Activated effector memory CD4-positive, alpha-beta T cell treated with anti-CD3 and anti-CD28 coated beads, Interleukin-2, amount 50 U/mL, for 16 hours (primary cell): ENCODE measurements around the gene MOV10.

Source experiments
- DNase-seq: peaks from one replicate; pipeline ENCODE4 v3.0.0-alpha.2; 2020

Gene MOV10

GRCh38 chr1:112674986-112675727, 698 bp downstream of the MOV10 start:
- peak; percentile 78 for DNase-seq

GRCh38 chr1:112675728-112676381, 1.4 kb downstream of the MOV10 start:
- no peak for DNase-seq

GRCh38 chr1:112676543-112676942, 2.1 kb downstream of the MOV10 start:
- DNase-seq = no peak

- DNase-seq = no peak
Observed at GRCh38 chr1:112677501-112677900, 3.0 kb downstream of the MOV10 start.

GRCh38 chr1:112678605-112679004, 4.1 kb downstream of the MOV10 start:
- no peak for DNase-seq

- DNase-seq = no peak
Observed at GRCh38 chr1:112685913-112686312, 11.5 kb downstream of the MOV10 start.

GRCh38 chr1:112686417-112686816, 12.0 kb downstream of the MOV10 start:
- DNase-seq = no peak

GRCh38 chr1:112686835-112687234, 12.4 kb downstream of the MOV10 start:
- DNase-seq = no peak

- DNase-seq = no peak
Observed at GRCh38 chr1:112687361-112687760, 12.9 kb downstream of the MOV10 start.

GRCh38 chr1:112687785-112688496, 13.5 kb downstream of the MOV10 start:
- no peak for DNase-seq

- no peak for DNase-seq
Observed at GRCh38 chr1:112688781-112689193, 14.3 kb downstream of the MOV10 start.

GRCh38 chr1:112689196-112689841, 14.9 kb downstream of the MOV10 start:
- no peak for DNase-seq

GRCh38 chr1:112689842-112690237, 15.4 kb downstream of the MOV10 start:
- DNase-seq = no peak

GRCh38 chr1:112692681-112693080, 18.2 kb downstream of the MOV10 start:
- DNase-seq = no peak

GRCh38 chr1:112693821-112694220, 19.4 kb downstream of the MOV10 start:
- DNase-seq = no peak

GRCh38 chr1:112694363-112694929, 20.0 kb downstream of the MOV10 start:
- DNase-seq = no peak

- DNase-seq = no peak
Observed at GRCh38 chr1:112695276-112695675, 20.8 kb downstream of the MOV10 start.

GRCh38 chr1:112696578-112697314, 22.3 kb downstream of the MOV10 start:
- no peak for DNase-seq

- no peak for DNase-seq
Observed at GRCh38 chr1:112697781-112698201, 23.3 kb downstream of the MOV10 start.

- no peak for DNase-seq
Observed at GRCh38 chr1:112698366-112699310, 24.2 kb downstream of the MOV10 start.
